K562 (cell line): ENCODE measurements around the gene ABCC6. TPM values are rescaled to one million over a fixed set of nuclear protein-coding genes. Genes with fewer than 3 reads are reported as not detected.

ENCODE experiments used
- ATAC-seq: fragments of 200-7000 bp; cut with Tn5 transposase; 3 replicates; pipeline ENCODE4 v1.9.1; 2020; ENCODE audit warnings: moderate library complexity
- BruUV-seq: library from RNA; stranded (reverse); fragments of 400-500 nt; replicated peaks from 2 replicates; lab custom pipeline; 2021; lab: Mats Ljungman, UMichigan
- CTCF ChIA-PET: fragments of 300-600 bp; formaldehyde crosslinking; extraction: SDS; loops from one replicate; lab custom pipeline; 2021; ENCODE audit warnings: low intra/inter-chr PET ratio; lab: Yijun Ruan, JAX
- POLR2A ChIA-PET: fragments of 300-600, 350-650 bp; sonication (Branson Sonifier 250); formaldehyde crosslinking; extraction: SDS; loops from one replicate; lab custom pipeline; 2021; ENCODE audit warnings: antibody characterized with exemption, inconsistent platforms; lab: Yijun Ruan, JAX
- DNase-seq, 4 experiments: peaks; one replicate each; pipeline versions ENCODE4 v3.0.0 to v3.0.0-alpha.2; 2011 to 2018; ENCODE audit warnings: low spot score in 3 of 4, mixed read lengths in 3 of 4; ENCODE audit errors: extremely low read depth in 1 of 4
- FAIRE-seq: peaks from 2 replicates; lab custom pipeline; 2011; peaks lifted over from hg19 to GRCh38; lab: Jason Lieb, UNC
- H2AFZ ChIP-seq: 2 replicates; pipeline ENCODE4 v1.6.0; 2011; ENCODE audit warnings: low read depth, low read length, control low read depth, inconsistent platforms
- H3K27ac ChIP-seq: fragments of 200-600 bp; 3 replicates; pipeline ENCODE4 v1.8.0; 2011; ENCODE audit warnings: low read depth, mild to moderate bottlenecking, control low read depth, inconsistent platforms, low read length, moderate library complexity, mixed read lengths; ENCODE audit errors: extremely low read depth
- H3K27me3 ChIP-seq, 2 experiments: fragments of 300-600 bp in 1 of 2; 2 replicates in 1 of 2; 3 replicates in 1 of 2; pipeline versions ENCODE4 v1.6.0 to v1.8.0; 2011; ENCODE audit warnings: inconsistent platforms in 2 of 2, low read length in 2 of 2, mild to moderate bottlenecking in 1 of 2, mixed read lengths in 1 of 2, moderate library complexity in 1 of 2; ENCODE audit not compliant: control insufficient read depth in 2 of 2, insufficient read depth in 2 of 2
- H3K36me3 ChIP-seq: fragments of 300-600 bp; 3 replicates; pipeline ENCODE4 v1.8.0; 2011; ENCODE audit warnings: mild to moderate bottlenecking, low read length, inconsistent platforms; ENCODE audit not compliant: control insufficient read depth, insufficient read depth
- H3K4me1 ChIP-seq, 2 experiments: fragments of 200-600 bp in 1 of 2; replicated peaks in 1 of 2; 2 replicates in 1 of 2; 3 replicates in 1 of 2; pipeline versions ENCODE4 v1.5.1 to v1.8.0; 2011; ENCODE audit warnings: inconsistent platforms in 2 of 2, low read length in 2 of 2, mild to moderate bottlenecking in 1 of 2, mixed read lengths in 1 of 2, moderate library complexity in 1 of 2; ENCODE audit not compliant: control insufficient read depth in 2 of 2, insufficient read depth in 2 of 2
- H3K4me2 ChIP-seq: 2 replicates; pipeline ENCODE4 v1.6.1; 2011; ENCODE audit warnings: low read length, control low read depth, inconsistent platforms, mixed read lengths; ENCODE audit not compliant: insufficient read depth
- H3K4me3 ChIP-seq: fragments of 200-600 bp; sonication (generic), shearing (Covaris generic); 2 replicates; pipeline ENCODE4 v1.5.1; 2016; ENCODE audit warnings: control low read depth, inconsistent platforms
- H3K79me2 ChIP-seq: fragments of 200-600 bp; 3 replicates; pipeline ENCODE4 v1.8.0; 2011; ENCODE audit warnings: low read length, inconsistent platforms; ENCODE audit not compliant: control insufficient read depth, insufficient read depth
- H3K9ac ChIP-seq, 2 experiments: 2 replicates each; pipeline versions ENCODE4 v1.6.0 to v1.6.1; 2011; ENCODE audit warnings: low read depth in 2 of 2, low read length in 2 of 2, control low read depth in 1 of 2, inconsistent platforms in 1 of 2, mild to moderate bottlenecking in 1 of 2, mixed read lengths in 1 of 2; ENCODE audit not compliant: insufficient read depth in 1 of 2
- H3K9me1 ChIP-seq: one replicate; pipeline ENCODE4 v1.6.0; 2011; ENCODE audit warnings: inconsistent platforms, mild to moderate bottlenecking, low read length, moderate library complexity; ENCODE audit not compliant: control insufficient read depth, insufficient read depth
- H3K9me3 ChIP-seq: replicated peaks from 2 replicates; pipeline ENCODE4 v1.5.1; 2011; ENCODE audit warnings: low read depth, low read length, inconsistent platforms; ENCODE audit not compliant: control insufficient read depth, insufficient read depth
- H4K20me1 ChIP-seq: replicated peaks from 2 replicates; pipeline ENCODE4 v1.6.1; 2011; ENCODE audit warnings: low read length, inconsistent platforms, mixed read lengths; ENCODE audit not compliant: control insufficient read depth, insufficient read depth
- ZBTB40 ChIP-seq, 2 experiments: fragments of 450-650 bp in 1 of 2; sonication (generic) in 1 of 2; formaldehyde crosslinking in 1 of 2; IDR thresholded peaks; 2 replicates each; pipeline versions ENCODE4 v1.7.1 to v1.9.0; 2016 to 2022; ENCODE audit warnings: inconsistent platforms in 1 of 2, mild to moderate bottlenecking in 1 of 2, missing genetic modification reagents in 1 of 2
- WGBS: fragments of 100-300 bp; shearing (Covaris generic); methylation state at CpG from one replicate; pipeline ENCODE4 v1.1.6; 2016; ENCODE audit warnings: low coverage, mixed read lengths; ENCODE audit not compliant: insufficient coverage; ENCODE audit errors: missing lambda C conversion rate; 5-methylcytosine and 5-hydroxymethylcytosine counted together
- in situ Hi-C: fragments of 300-500 bp; cut with MboI; formaldehyde crosslinking; loops from 4 replicates; pipeline ENCODE4 v1.15.0; 2018; ENCODE audit warnings: inconsistent platforms, mixed read lengths
- intact Hi-C: fragments of 100-400 bp; cut with micrococcal nuclease; formaldehyde crosslinking; loops from 2 replicates; pipeline ENCODE4 v1.14.2; 2022
- polyA plus RNA-seq, 8 experiments: library from polyadenylated mRNA; depleted of rRNA in 4 of 8; stranded (reverse) in 5 of 8; unstranded in 3 of 8; fragments of >200 nt; fragmentation: Nextera tagmentation in 2 of 8; fragmentation: Illumina TruSeq in 1 of 8; extraction: Ambion mirVana in 2 of 8; extraction: Trizol in 1 of 8; gene quantifications; 2 replicates each; pipeline versions ENCODE4 v1.2.1 to v1.2.3, GENCODE V29; 2011 to 2014; ENCODE audit warnings: inconsistent platforms in 1 of 8, missing spikeins in 1 of 8
- total RNA-seq, 7 experiments: library from RNA; depleted of rRNA in 6 of 7; stranded (reverse); fragments of >200 nt in 6 of 7; fragmentation: Illumina TruSeq in 2 of 7; extraction: Trizol in 2 of 7; gene quantifications; 2 replicates each; pipeline versions ENCODE4 v1.2.1 to v1.2.3, GENCODE V29; 2011 to 2021; ENCODE audit warnings: low replicate concordance in 1 of 7
- TF ChIP-seq, protein P1 (sequence below): fragments of 200-800 bp; sonication (Bioruptor generic); IDR thresholded peaks from 2 replicates; pipeline ENCODE4 v1.6.1; 2017; ENCODE audit warnings: missing genetic modification characterization, missing compliant biosample characterization

The ABCC6 gene
- total and polyA plus RNA-seq, 9 of the 15 experiments (the other 6 are each of a cell fraction or from before 2014, with no cell fraction given): 0.03 to 0.46 (median 0.07) TPM; not detected in 4

DNA sequence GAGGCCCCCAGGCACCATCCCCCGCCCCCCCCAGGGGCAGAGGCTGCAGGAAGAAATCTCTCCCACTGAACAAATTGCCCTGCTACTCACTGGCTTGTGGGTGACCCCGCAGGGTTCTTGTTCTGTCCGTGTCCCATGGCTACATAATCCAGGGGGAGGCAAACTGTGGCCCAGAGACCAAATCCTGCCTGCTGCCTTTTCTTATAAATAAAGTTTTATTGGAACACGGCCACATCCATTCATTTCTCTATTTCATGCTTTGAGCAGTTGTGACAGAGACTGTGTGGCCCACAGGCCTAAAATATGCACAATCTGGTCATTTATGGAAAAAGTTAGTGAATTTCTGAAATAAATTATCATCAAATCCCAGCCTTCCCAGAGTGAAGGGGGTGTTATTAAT lies 38.2 kb downstream of the ABCC6 start:
- H3K9ac ChIP-seq: no peak overlapping the region
- DNase-seq: no peak
- H3K4me2 ChIP-seq: no peak overlapping the region
- FAIRE-seq: no peak
- no peaks in the 10 kb centered on the region for H3K79me2 ChIP-seq
- H4K20me1 ChIP-seq: 0 out of 2 replicates have a peak, but pooled peaks cover 4% of the 10 kb centered on the region
- peak; percentile 91 for TF ChIP-seq ZBTB40 (IDR thresholded peaks at IDR 0.05)
- TF ChIP-seq ZBTB40 (CRISPR knock-in tag; IDR thresholded peaks at IDR 0.05): peak; percentile 88
- TF ChIP-seq, protein P1, sequence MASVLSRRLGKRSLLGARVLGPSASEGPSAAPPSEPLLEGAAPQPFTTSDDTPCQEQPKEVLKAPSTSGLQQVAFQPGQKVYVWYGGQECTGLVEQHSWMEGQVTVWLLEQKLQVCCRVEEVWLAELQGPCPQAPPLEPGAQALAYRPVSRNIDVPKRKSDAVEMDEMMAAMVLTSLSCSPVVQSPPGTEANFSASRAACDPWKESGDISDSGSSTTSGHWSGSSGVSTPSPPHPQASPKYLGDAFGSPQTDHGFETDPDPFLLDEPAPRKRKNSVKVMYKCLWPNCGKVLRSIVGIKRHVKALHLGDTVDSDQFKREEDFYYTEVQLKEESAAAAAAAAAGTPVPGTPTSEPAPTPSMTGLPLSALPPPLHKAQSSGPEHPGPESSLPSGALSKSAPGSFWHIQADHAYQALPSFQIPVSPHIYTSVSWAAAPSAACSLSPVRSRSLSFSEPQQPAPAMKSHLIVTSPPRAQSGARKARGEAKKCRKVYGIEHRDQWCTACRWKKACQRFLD (CRISPR knock-in tag): no peak
- TF ChIP-seq, all 486 proteins: peak for 1
- no TSS peak for BruUV-seq
- no peak for ATAC-seq
- in situ Hi-C loops: no loop called here
- Histone ChIP-seq H3K36me3 (no peaks in the 10 kb centered on the region), H3K27ac (no peak overlapping the region), H3K4me1 (peaks cover 8 to 22% of the 10 kb centered on the region in 2 experiments; a peak in 4 of 5 replicates), H3K27me3 (peaks cover 0 to 25% of the 10 kb centered on the region in 2 experiments; a peak in 3 of 5 replicates), H3K4me3 (no peak overlapping the region), H2AFZ (no peak overlapping the region), H3K9me3 (no peaks in the 10 kb centered on the region), H3K9me1 (no peaks in the 10 kb centered on the region)
- intact Hi-C loops: no loop called here
- WGBS: 0% methylated on average over 4 of the region's 4 CpGs
- POLR2A ChIA-PET: no interaction called here
- CTCF ChIA-PET: no interaction called here
